ENCODE data around the gene RAP2A. TPM values are rescaled to one million over a fixed set of nuclear protein-coding genes. Genes with fewer than 3 reads are reported as not detected.

Gene RAP2A
- total and polyA plus RNA-seq, 10 of the 15 experiments (the other 5 are each of a cell fraction or from before 2014, with no cell fraction given) = 3.5 to 35.1 (median 14.9) TPM

DNA sequence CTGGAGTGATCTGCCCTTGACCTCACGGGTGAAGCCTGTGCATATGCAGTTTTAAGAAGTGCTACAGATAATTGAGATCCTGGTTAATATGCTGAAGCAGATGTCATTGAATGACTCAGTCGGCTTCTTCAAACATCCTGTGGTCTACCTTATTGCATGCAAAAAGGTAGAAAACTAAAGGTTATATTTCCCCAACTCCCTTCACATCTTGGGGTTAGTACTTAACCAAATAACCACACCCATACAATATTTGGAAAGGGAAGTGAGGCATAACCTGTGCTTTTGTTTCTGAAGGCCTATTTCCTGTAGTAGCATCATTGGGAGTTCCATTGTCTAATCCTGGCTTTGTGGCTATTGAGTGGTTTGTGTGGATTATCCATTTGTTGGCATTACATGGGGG lies 58.3 kb downstream of the RAP2A start:
- POLR2A ChIA-PET = no interaction called here
- WGBS (ENCODE audit: insufficient coverage, insufficient replicate concordance, low lambda C conversion rate, missing lambda C conversion rate) = 26% methylated on average over 2 of the region's 2 CpGs
- DNase-seq (ENCODE audit: low read depth, low spot score) (no peak), ATAC-seq (peak; percentile 61), FAIRE-seq (peak; percentile 72)
- in situ Hi-C loops (cut with MboI) = no loop called here
- H3K36me3 ChIP-seq (ENCODE audit: control insufficient read depth in 2 of 2, insufficient read depth in 2 of 2, low read length in 1 of 2) = no peaks in the 10 kb centered on the region
- BruUV-seq (replicated peaks) = no TSS peak
- TF ChIP-seq SUPT20H (IDR thresholded peaks at IDR 0.05; ENCODE audit: borderline replicate concordance, control insufficient read depth, low read depth, low read length) = no peak
- no peak for TF ChIP-seq ZNF687 (IDR thresholded peaks at IDR 0.05)
- TF ChIP-seq RUNX3 (IDR thresholded peaks at IDR 0.05; ENCODE audit: low read length) = peak; percentile 25; the same call in 1 of the 2 replicates
- TF ChIP-seq, protein P1, sequence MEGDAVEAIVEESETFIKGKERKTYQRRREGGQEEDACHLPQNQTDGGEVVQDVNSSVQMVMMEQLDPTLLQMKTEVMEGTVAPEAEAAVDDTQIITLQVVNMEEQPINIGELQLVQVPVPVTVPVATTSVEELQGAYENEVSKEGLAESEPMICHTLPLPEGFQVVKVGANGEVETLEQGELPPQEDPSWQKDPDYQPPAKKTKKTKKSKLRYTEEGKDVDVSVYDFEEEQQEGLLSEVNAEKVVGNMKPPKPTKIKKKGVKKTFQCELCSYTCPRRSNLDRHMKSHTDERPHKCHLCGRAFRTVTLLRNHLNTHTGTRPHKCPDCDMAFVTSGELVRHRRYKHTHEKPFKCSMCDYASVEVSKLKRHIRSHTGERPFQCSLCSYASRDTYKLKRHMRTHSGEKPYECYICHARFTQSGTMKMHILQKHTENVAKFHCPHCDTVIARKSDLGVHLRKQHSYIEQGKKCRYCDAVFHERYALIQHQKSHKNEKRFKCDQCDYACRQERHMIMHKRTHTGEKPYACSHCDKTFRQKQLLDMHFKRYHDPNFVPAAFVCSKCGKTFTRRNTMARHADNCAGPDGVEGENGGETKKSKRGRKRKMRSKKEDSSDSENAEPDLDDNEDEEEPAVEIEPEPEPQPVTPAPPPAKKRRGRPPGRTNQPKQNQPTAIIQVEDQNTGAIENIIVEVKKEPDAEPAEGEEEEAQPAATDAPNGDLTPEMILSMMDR (IDR thresholded peaks at IDR 0.05 in 2 of 3, conservative IDR thresholded peaks at IDR 0.05 in 1 of 3; ENCODE audit: control insufficient read depth in 2 of 3, extremely low read depth in 1 of 3, insufficient read depth in 1 of 3, low read depth in 3 of 3, low read length in 3 of 3) = no peak
- no peak overlapping the region for H3K9ac ChIP-seq (ENCODE audit: control insufficient read depth, insufficient read depth, low read length)
- CTCF ChIA-PET = interaction anchor here (2.1 kb wide), 1 partner anchor 8 kb away, joined by 8 read pairs; no protein-coding TSS in a partner anchor
- no peak overlapping the region for H3K4me3 ChIP-seq
- H3K27ac ChIP-seq (ENCODE audit: control insufficient read depth, insufficient read depth) = no peak overlapping the region
- no peaks in the 10 kb centered on the region for H3K9me3 ChIP-seq (replicated peaks; ENCODE audit: control insufficient read depth, insufficient read depth, low read length)
- H3K4me1 ChIP-seq (ENCODE audit: control insufficient read depth, insufficient read depth, low read length) = no peaks in the 10 kb centered on the region
- intact Hi-C loops (cut with micrococcal nuclease; ENCODE audit: unreplicated experiment) = no loop called here
- H3K27me3 ChIP-seq (replicated peaks in 1 of 2; ENCODE audit: control insufficient read depth in 2 of 2, insufficient read depth in 2 of 2, low read length in 1 of 2) = no peaks in the 10 kb centered on the region
- H4K20me1 ChIP-seq (ENCODE audit: control insufficient read depth, insufficient read depth) = no peaks in the 10 kb centered on the region
- H3K79me2 ChIP-seq (ENCODE audit: control insufficient read depth, insufficient read depth, low read length) = no peaks in the 10 kb centered on the region
- no peak overlapping the region for H2AFZ ChIP-seq (ENCODE audit: control insufficient read depth, low read depth, low read length)
- SMC1A ChIA-PET (ENCODE audit: uncharacterized antibody, unreplicated experiment) = interaction anchor here (1.7 kb wide), 1 partner anchor 29 kb away, joined by 4 read pairs; no protein-coding TSS in a partner anchor
- RAD21 ChIA-PET (ENCODE audit: unreplicated experiment) = no interaction called here
- H3K4me2 ChIP-seq (ENCODE audit: control insufficient read depth, insufficient read depth) = no peak overlapping the region
